ENCODE results near the gene KSR2. TPM values are rescaled to one million over a fixed set of nuclear protein-coding genes. Genes with fewer than 3 reads are reported as not detected.

KSR2 gene
- total and polyA plus RNA-seq, 2 of the 4 experiments (the other 2 are of a cell fraction): not detected

- Histone ChIP-seq H3K79me1 (ENCODE audit: low read depth in 1 of 2, low read length in 2 of 2) (no peaks in the 10 kb centered on the region), H3K9me1 (ENCODE audit: insufficient read depth, low read length) (no peaks in the 10 kb centered on the region), H3K27ac (ENCODE audit: insufficient read depth, low read length) (no peak overlapping the region), H3K4me1 (ENCODE audit: control insufficient read depth, insufficient read depth, low read length) (no peaks in the 10 kb centered on the region), H2AFZ (replicated peaks; ENCODE audit: low read length, poor library complexity) (no peak overlapping the region), H3K9ac (ENCODE audit: low read depth, low read length) (no peak overlapping the region), H3K56ac (ENCODE audit: extremely low read depth, insufficient read depth, low read length) (no peak overlapping the region), H3K23ac (ENCODE audit: low read depth, low read length) (no peak overlapping the region), H2BK20ac (ENCODE audit: low read depth, low read length) (no peak overlapping the region), H4K91ac (ENCODE audit: insufficient read depth, low read depth, low read length) (no peak overlapping the region), H3K36me3 (ENCODE audit: control insufficient read depth, insufficient read depth, low read length) (no peaks in the 10 kb centered on the region), H4K20me1 (ENCODE audit: insufficient read depth, low read length) (no peaks in the 10 kb centered on the region), H2BK5ac (ENCODE audit: low read depth, low read length, poor library complexity, severe bottlenecking) (no peak overlapping the region), H2BK120ac (ENCODE audit: low read depth, low read length) (no peak overlapping the region), H2BK15ac (ENCODE audit: low read depth, low read length) (no peak overlapping the region), H2AK5ac (ENCODE audit: low read depth, low read length) (no peak overlapping the region), H3K18ac (ENCODE audit: low read depth, low read length) (no peak overlapping the region), H3K27me3 (ENCODE audit: control insufficient read depth, insufficient read depth, low read length) (no peaks in the 10 kb centered on the region), H3K9me3 (ENCODE audit: control insufficient read depth, insufficient read depth, low read length) (peaks cover 34% of the 10 kb centered on the region), H2AK9ac (replicated peaks; ENCODE audit: low read depth, low read length, poor library complexity) (no peak overlapping the region), H4K8ac (ENCODE audit: low read depth in 2 of 2, low read length in 2 of 2) (no peak overlapping the region), H3K14ac (replicated peaks; ENCODE audit: low read depth, low read length) (no peak overlapping the region), H3K4ac (ENCODE audit: low read depth, low read length) (no peak overlapping the region), H3K4me2 (ENCODE audit: low read depth, low read length) (no peak overlapping the region), H3K4me3 (ENCODE audit: insufficient read depth, low read depth, low read length) (no peak overlapping the region), H4K5ac (ENCODE audit: low read depth, low read length) (no peak overlapping the region)
- POLR2A ChIA-PET (ENCODE audit: unreplicated experiment): no interaction called here
- no peak for ATAC-seq (ENCODE audit: low read depth)
- no peak for TF ChIP-seq CEBPB (IDR thresholded peaks at IDR 0.05; ENCODE audit: low read depth, low read length)
- no peak for TF ChIP-seq MAZ (IDR thresholded peaks at IDR 0.05; ENCODE audit: borderline replicate concordance, low read depth, low read length)
- no peak for TF ChIP-seq ELK1 (IDR thresholded peaks at IDR 0.05; ENCODE audit: borderline replicate concordance, low read depth, low read length)
- no peak for TF ChIP-seq USF2 (IDR thresholded peaks at IDR 0.05; ENCODE audit: low read depth, low read length)
- no peak for TF ChIP-seq BHLHE40 (IDR thresholded peaks at IDR 0.05; ENCODE audit: low read depth, low read length)
- TF ChIP-seq MXI1 (IDR thresholded peaks at IDR 0.05; ENCODE audit: borderline replicate concordance, low read depth, low read length): no peak
- no peak for TF ChIP-seq RAD21 (IDR thresholded peaks at IDR 0.05; ENCODE audit: low read length)
- no peak for TF ChIP-seq RCOR1 (IDR thresholded peaks at IDR 0.05; ENCODE audit: insufficient replicate concordance, low read length)
- TF ChIP-seq CHD1 (IDR thresholded peaks at IDR 0.05; ENCODE audit: low read depth, low read length): no peak
- no peak for TF ChIP-seq SMC3 (IDR thresholded peaks at IDR 0.05; ENCODE audit: low read depth, low read length)
- no peak for TF ChIP-seq RFX5 (IDR thresholded peaks at IDR 0.05; ENCODE audit: low read depth, low read length)
- TF ChIP-seq NFE2L2 (IDR thresholded peaks at IDR 0.05; ENCODE audit: low read depth, low read length): no peak
- TF ChIP-seq MAFK (IDR thresholded peaks at IDR 0.05; ENCODE audit: low read depth, low read length): no peak
- no peak for TF ChIP-seq CTCF (conservative IDR thresholded peaks at IDR 0.05; ENCODE audit: low read depth, low read length)
- TF ChIP-seq POLR2A (IDR thresholded peaks at IDR 0.05; ENCODE audit: low read depth, low read length): no peak
- TF ChIP-seq FOS (IDR thresholded peaks at IDR 0.05; ENCODE audit: low read depth, low read length): no peak
- no TSS peak for BruUV-seq (replicated peaks)
- 59% methylated on average over 2 of the region's 2 CpGs; no CpG with 5 or more reads in 1 of the 2 experiments for WGBS, 2 experiments (ENCODE audit: extremely low coverage in 2 of 2, insufficient read length in 1 of 2)
- dilution Hi-C loops (cut with HindIII; ENCODE audit: low sequenced_read_pairs, unreplicated experiment) (no loop called here), intact Hi-C loops (cut with micrococcal nuclease) (no loop called here), in situ Hi-C loops (cut with MboI; ENCODE audit: low sequenced_read_pairs) (no loop called here)
- no peak for DNase-seq
- CTCF ChIA-PET: no interaction called here
Measured at GRCh38 chr12:117790948-117791347, 177.8 kb downstream of the KSR2 start.

Measured in IMR-90 (cell line).